ENCODE measurements around the gene TRIM71. TPM values are rescaled to one million over a fixed set of nuclear protein-coding genes. Genes with fewer than 3 reads are reported as not detected.
"Not testable (repeated sequence)": the region's sequence is repeated elsewhere in the genome, so short reads cannot be mapped to it uniquely, and the experiment has no call there.

Gene TRIM71
- total RNA-seq, 1 donor from 2014 or later, result not detected

- Mint-ChIP-seq H3K9me3 (peaks cover 9% of the 10 kb centered on the region), H3K4me3 (no peak overlapping the region), H3K36me3 (ENCODE audit: low read depth) (no peaks in the 10 kb centered on the region), H3K4me1 (no peaks in the 10 kb centered on the region), H3K27ac (no peak overlapping the region), H3K27me3 (peaks cover 9% of the 10 kb centered on the region)
- ChIA-PET POLR2A (no interaction called here), CTCF (interaction anchor here (1.4 to 1.8 kb wide), 2 partner anchors 199 to 202 kb away, joined by 3 to 4 read pairs; no protein-coding TSS in a partner anchor)
- intact Hi-C loops (cut with micrococcal nuclease), result loop anchor here (1.0 to 5.0 kb wide), 3 partner anchors 201 to 757 kb away; no protein-coding TSS in a partner anchor
- DNase-seq, result no peak
- TF ChIP-seq CTCF (IDR thresholded peaks at IDR 0.05), result no peak
- ATAC-seq (ENCODE audit: low read depth), result no peak
Observed at GRCh38 chr3:32934150-32934742, 116.4 kb downstream of the TRIM71 start.

- ChIA-PET CTCF (no interaction called here), POLR2A (no interaction called here)
- Mint-ChIP-seq H3K36me3 (ENCODE audit: low read depth) (no peaks in the 10 kb centered on the region), H3K27me3 (no peaks in the 10 kb centered on the region), H3K9me3 (no peaks in the 10 kb centered on the region), H3K27ac (no peak overlapping the region), H3K4me3 (no peak overlapping the region), H3K4me1 (no peaks in the 10 kb centered on the region)
- ATAC-seq (ENCODE audit: low read depth) (no peak), DNase-seq (no peak)
- no peak for TF ChIP-seq CTCF (IDR thresholded peaks at IDR 0.05)
- intact Hi-C loops (cut with micrococcal nuclease), result no loop called here
Observed at GRCh38 chr3:32937331-32937730, 119.5 kb downstream of the TRIM71 start.

- H3K27me3 Mint-ChIP-seq, CTCF ChIA-PET: not testable (repeated sequence)
Observed at GRCh38 chr3:32939531-32940284, 121.9 kb downstream of the TRIM71 start.

GRCh38 chr3:32940726-32941125, 122.9 kb downstream of the TRIM71 start:
- intact Hi-C loops (cut with micrococcal nuclease), result no loop called here

More at GRCh38 chr3:32939531-32940284, 121.9 kb downstream of the TRIM71 start:
- H3K4me3 Mint-ChIP-seq; H3K4me1 Mint-ChIP-seq; ATAC-seq (ENCODE audit: low read depth); H3K27ac Mint-ChIP-seq; POLR2A ChIA-PET; DNase-seq; H3K36me3 Mint-ChIP-seq (ENCODE audit: low read depth); intact Hi-C loops (cut with micrococcal nuclease); H3K9me3 Mint-ChIP-seq: not testable (repeated sequence)

GRCh38 chr3:32945136-32945535, 127.3 kb downstream of the TRIM71 start:
- no peaks in the 10 kb centered on the region for H3K36me3 Mint-ChIP-seq (ENCODE audit: low read depth)
- no peak overlapping the region for H3K27ac Mint-ChIP-seq
- H3K4me3 Mint-ChIP-seq, result no peak overlapping the region
- DNase-seq (no peak), ATAC-seq (ENCODE audit: low read depth) (no peak)
- H3K4me1 Mint-ChIP-seq, result peaks cover 4% of the 10 kb centered on the region
- H3K9me3 Mint-ChIP-seq, result no peaks in the 10 kb centered on the region
- ChIA-PET CTCF (no interaction called here), POLR2A (no interaction called here)
- no peak for TF ChIP-seq CTCF (IDR thresholded peaks at IDR 0.05)
- no peaks in the 10 kb centered on the region for H3K27me3 Mint-ChIP-seq
- intact Hi-C loops (cut with micrococcal nuclease), result no loop called here

More at GRCh38 chr3:32940726-32941125, 122.9 kb downstream of the TRIM71 start:
- Mint-ChIP-seq H3K9me3 (no peaks in the 10 kb centered on the region), H3K4me3 (no peak overlapping the region), H3K27ac (no peak overlapping the region), H3K4me1 (no peaks in the 10 kb centered on the region), H3K36me3 (ENCODE audit: low read depth) (no peaks in the 10 kb centered on the region), H3K27me3 (no peaks in the 10 kb centered on the region)
- POLR2A ChIA-PET, result no interaction called here
- ATAC-seq (ENCODE audit: low read depth), result no peak
- CTCF ChIA-PET, result no interaction called here
- no peak for TF ChIP-seq CTCF (IDR thresholded peaks at IDR 0.05)
- DNase-seq, result no peak

GRCh38 chr3:32945598-32945997, 127.8 kb downstream of the TRIM71 start:
- intact Hi-C loops (cut with micrococcal nuclease); DNase-seq; POLR2A ChIA-PET; H3K4me1 Mint-ChIP-seq; H3K27ac Mint-ChIP-seq; H3K27me3 Mint-ChIP-seq; H3K36me3 Mint-ChIP-seq (ENCODE audit: low read depth); H3K4me3 Mint-ChIP-seq; CTCF ChIA-PET; ATAC-seq (ENCODE audit: low read depth); H3K9me3 Mint-ChIP-seq: not testable (repeated sequence)
